ENCODE data around the gene YPEL2.
"Not testable (repeated sequence)": the region's sequence is repeated elsewhere in the genome, so short reads cannot be mapped to it uniquely, and the experiment has no call there.

Gene YPEL2

DNA sequence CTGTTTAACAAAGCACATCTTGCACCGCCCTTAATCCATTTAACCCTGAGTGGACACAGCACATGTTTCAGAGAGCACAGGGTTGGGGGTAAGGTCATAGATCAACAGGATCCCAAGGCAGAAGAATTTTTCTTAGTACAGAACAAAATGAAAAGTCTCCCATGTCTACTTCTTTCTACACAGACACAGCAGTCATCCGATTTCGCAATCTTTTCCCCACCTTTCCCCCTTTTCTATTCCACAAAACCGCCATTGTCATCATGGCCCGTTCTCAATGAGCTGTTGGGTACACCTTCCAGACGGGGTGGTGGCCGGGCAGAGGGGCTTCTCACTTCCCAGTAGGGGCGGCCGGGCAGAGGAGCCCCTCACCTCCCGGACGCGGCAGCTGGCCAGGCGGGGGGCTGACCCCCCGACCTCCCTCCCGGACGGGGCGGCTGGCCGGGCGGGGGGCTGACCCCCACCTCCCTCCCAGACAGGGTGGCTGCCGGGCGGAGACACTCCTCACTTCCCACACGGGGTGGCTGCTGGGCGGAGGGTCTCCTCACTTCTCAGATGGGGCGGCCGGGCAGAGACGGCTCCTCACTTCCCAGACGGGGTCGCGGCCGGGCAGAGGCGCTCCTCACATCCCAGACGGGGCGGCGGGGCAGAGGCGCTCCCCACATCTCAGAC, 62.4 kb downstream of the YPEL2 start:
- H3K27ac ChIP-seq, H3K4me1 ChIP-seq, H3K27me3 ChIP-seq, H4K20me1 ChIP-seq, H3K4me2 ChIP-seq, H3K9ac ChIP-seq, H3K4me3 ChIP-seq: not testable (repeated sequence)
- TF ChIP-seq Cebpa-rat (IDR thresholded peaks at IDR 0.05): peak in 3 of 11 experiments; percentile 18 to 46 (median 25); a peak in 3 of 22 replicates
- Histone ChIP-seq H3K9me3 (replicated peaks in 1 of 11) (peaks cover 0 to 27% (median 18%) of the 10 kb centered on the region in 11 experiments; a peak in 16 of 22 replicates), H3K36me3 (peaks cover 21 to 92% (median 73%) of the 10 kb centered on the region in 11 experiments; a peak in 21 of 22 replicates)

DNA sequence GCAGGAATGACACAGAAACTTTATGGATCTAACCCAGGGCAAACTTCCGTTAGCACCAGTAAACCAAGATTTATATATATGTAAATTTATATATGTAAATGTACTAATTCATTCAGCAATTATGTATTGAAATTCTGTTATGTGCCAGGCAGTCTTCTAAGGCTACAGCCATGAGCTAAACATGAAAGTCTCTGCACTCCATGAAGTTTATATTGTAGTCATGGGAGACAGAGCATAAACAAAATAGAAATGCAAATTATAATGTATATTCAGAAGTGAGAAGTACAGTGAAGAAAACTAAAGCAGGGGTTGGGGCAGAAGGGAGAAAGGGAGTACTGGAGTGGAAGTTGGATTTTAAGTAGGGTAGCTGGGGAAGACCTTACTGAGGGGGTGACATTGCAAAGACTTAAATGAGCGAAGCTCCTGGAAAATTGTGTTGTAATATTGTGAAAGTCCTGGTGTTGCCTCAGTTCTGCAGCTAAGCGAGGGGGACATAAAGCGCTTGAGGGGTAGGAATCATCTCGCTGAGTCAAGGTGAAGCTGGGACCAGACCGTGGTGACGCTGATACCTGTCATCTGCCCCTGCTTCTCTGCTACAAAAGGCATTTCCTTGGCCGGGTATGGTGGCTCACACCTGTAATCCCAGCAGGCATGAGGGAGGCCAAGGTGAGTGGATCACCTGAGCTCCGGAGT, 64.8 kb downstream of the YPEL2 start:
- Histone ChIP-seq H3K9me3 (replicated peaks in 1 of 11) (peaks cover 0 to 27% (median 18%) of the 10 kb centered on the region in 11 experiments; a peak in 16 of 22 replicates), H3K36me3 (peaks cover 17 to 91% (median 58%) of the 10 kb centered on the region in 11 experiments; a peak in 21 of 22 replicates), H3K27ac (no peak overlapping the region), H3K4me3 (no peak overlapping the region), H3K4me1 (peaks cover 0 to 7% (median 0%) of the 10 kb centered on the region in 10 experiments; a peak in 2 of 20 replicates), H3K4me2 (no peak overlapping the region), H3K27me3 (no peaks in the 10 kb centered on the region), H4K20me1 (peaks cover 0 to 5% (median 0%) of the 10 kb centered on the region in 11 experiments; a peak in 1 of 22 replicates), H3K9ac (no peak overlapping the region)
- TF ChIP-seq Cebpa-rat (IDR thresholded peaks at IDR 0.05): no peak

DNA sequence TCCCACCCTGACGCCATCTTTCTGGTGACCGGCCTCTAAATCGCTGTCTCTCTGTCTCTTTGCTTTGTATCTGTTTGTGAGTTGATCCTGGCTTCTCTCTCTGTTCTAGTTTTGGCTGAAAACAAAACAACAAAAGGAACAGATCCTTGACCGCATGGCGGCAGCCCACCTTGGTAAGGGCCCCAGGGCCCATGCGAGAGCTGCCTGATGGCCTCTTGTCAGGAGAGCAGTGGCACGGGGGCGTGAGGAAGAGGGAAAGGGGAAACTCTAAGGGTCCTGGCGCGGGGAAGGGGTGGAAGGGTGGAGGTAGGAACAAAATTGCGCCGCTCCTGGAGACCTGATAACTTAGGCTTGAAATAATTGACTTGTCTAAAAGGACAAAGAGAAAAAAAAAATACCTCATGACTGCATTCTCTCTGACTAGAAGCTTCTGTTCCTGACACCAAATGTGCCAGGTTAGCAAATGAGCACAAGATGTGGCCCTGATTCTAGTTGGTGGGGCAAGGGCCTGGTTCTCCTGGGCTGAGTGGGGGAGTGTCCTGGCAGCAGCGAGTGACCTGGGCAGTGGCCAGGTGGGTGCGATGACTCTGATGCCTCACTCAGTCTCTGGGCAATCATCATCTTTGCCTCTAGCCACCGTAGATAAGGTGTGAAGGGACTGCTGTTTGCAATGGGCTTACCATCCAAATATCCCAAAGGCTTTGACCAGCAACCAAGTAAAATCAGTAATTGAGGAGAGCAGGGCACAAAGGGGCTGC, 66.0 kb downstream of the YPEL2 start:
- Histone ChIP-seq H3K9ac (no peak overlapping the region), H3K27me3 (no peaks in the 10 kb centered on the region), H3K4me3 (no peak overlapping the region), H3K4me1 (no peaks in the 10 kb centered on the region), H3K36me3 (peaks cover 16 to 91% (median 53%) of the 10 kb centered on the region in 11 experiments; a peak in 21 of 22 replicates), H3K9me3 (replicated peaks in 1 of 11) (peaks cover 0 to 26% (median 18%) of the 10 kb centered on the region in 11 experiments; a peak in 16 of 22 replicates), H4K20me1 (peaks cover 0 to 5% (median 0%) of the 10 kb centered on the region in 11 experiments; a peak in 1 of 22 replicates), H3K27ac (no peak overlapping the region), H3K4me2 (no peak overlapping the region)
- TF ChIP-seq Cebpa-rat (IDR thresholded peaks at IDR 0.05): no peak

DNA sequence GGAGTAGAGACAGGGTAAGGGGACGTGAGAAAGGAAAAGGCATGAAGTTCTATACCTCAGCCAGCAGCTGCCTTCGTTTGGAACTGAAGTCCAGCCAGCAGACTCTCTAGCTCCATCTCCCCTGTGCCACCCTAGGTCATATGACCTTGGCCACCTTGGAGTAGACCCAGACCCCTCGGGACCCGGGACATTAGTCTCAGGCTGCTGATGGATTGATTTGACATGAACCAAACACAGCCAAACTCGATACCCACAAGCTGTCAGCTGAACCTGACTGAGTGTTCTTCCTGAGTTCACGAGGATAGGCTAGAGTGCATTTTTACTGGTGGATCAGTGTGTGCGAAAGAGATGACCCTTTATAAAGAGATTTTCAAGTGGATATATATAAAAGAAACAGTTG, 68.5 kb downstream of the YPEL2 start:
- Histone ChIP-seq H3K4me1 (peaks cover 0 to 18% (median 0%) of the 10 kb centered on the region in 10 experiments; a peak in 2 of 20 replicates), H3K4me2 (no peak overlapping the region), H3K9ac (no peak overlapping the region), H3K9me3 (replicated peaks in 1 of 11) (peaks cover 0 to 9% (median 6%) of the 10 kb centered on the region in 11 experiments; a peak in 11 of 22 replicates), H4K20me1 (peaks cover 0 to 5% (median 0%) of the 10 kb centered on the region in 11 experiments; a peak in 1 of 22 replicates), H3K4me3 (no peak overlapping the region), H3K27me3 (no peaks in the 10 kb centered on the region), H3K27ac (no peak overlapping the region), H3K36me3 (peaks cover 14 to 99% (median 43%) of the 10 kb centered on the region in 11 experiments; a peak in 20 of 22 replicates)
- TF ChIP-seq Cebpa-rat (IDR thresholded peaks at IDR 0.05): no peak

DNA sequence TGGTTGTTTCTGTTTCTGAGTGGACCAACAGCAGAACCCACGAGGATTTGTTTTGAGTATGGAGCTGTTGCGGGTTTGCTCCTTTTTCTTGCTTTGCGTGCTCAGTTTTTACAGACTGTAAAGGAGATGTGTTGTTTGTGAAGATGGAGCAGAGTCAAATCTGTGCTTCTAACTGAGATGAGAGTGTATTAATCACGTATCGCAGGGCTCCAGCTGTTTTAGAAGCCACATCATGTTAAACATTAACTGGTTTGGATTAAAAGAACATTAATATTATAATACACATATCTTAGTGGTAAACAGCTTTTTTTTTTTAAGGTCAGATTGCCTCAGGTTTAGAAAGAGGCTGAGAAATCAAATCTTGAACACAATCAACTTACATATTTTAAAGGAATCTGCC, 69.4 kb downstream of the YPEL2 start:
- H3K4me2 ChIP-seq: no peak overlapping the region
- no peak for TF ChIP-seq Cebpa-rat (IDR thresholded peaks at IDR 0.05)

DNA sequence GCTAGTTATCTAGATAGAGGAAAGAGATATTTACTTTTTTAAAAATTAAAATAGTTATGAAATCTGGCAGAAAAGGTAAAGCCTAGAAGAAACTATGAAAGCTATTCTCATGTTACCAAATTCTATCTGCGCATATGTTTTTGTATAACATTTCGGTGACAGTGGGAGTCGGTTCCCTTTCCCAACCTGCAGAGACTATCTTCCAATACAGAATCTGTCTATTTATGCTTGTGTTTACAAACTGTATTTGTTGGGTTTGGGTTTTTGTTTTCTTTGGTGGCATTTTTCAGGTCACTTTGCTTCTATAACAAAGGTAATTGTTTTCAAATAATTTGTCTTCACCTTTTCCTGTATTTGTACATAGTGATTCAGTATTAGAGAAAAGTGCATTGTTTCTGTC, 69.8 kb downstream of the YPEL2 start:
- Histone ChIP-seq H3K9me3 (replicated peaks in 1 of 11) (no peaks in the 10 kb centered on the region; a peak in 1 of 22 replicates), H3K9ac (no peak overlapping the region), H4K20me1 (peaks cover 0 to 5% (median 0%) of the 10 kb centered on the region in 11 experiments; a peak in 1 of 22 replicates), H3K4me2 (no peak overlapping the region), H3K4me3 (no peak overlapping the region), H3K27ac (no peak overlapping the region), H3K36me3 (peaks cover 4 to 94% (median 34%) of the 10 kb centered on the region in 11 experiments; a peak in 19 of 22 replicates), H3K4me1 (peaks cover 4 to 18% (median 9%) of the 10 kb centered on the region in 10 experiments), H3K27me3 (no peaks in the 10 kb centered on the region)
- TF ChIP-seq Cebpa-rat (IDR thresholded peaks at IDR 0.05): no peak

More for the DNA sequence above, 69.4 kb downstream of the YPEL2 start:
- H3K9ac ChIP-seq: no peak overlapping the region
- H3K36me3 ChIP-seq: peaks cover 5 to 94% (median 36%) of the 10 kb centered on the region in 11 experiments; a peak in 19 of 22 replicates
- H3K4me1 ChIP-seq: peaks cover under 1 to 18% (median 4%) of the 10 kb centered on the region in 10 experiments; a peak in 16 of 20 replicates
- no peak overlapping the region for H3K4me3 ChIP-seq
- no peaks in the 10 kb centered on the region; a peak in 1 of 22 replicates for H3K9me3 ChIP-seq (replicated peaks in 1 of 11)
- H3K27me3 ChIP-seq: no peaks in the 10 kb centered on the region
- H3K27ac ChIP-seq: no peak overlapping the region
- peaks cover 0 to 5% (median 0%) of the 10 kb centered on the region in 11 experiments; a peak in 1 of 22 replicates for H4K20me1 ChIP-seq

DNA sequence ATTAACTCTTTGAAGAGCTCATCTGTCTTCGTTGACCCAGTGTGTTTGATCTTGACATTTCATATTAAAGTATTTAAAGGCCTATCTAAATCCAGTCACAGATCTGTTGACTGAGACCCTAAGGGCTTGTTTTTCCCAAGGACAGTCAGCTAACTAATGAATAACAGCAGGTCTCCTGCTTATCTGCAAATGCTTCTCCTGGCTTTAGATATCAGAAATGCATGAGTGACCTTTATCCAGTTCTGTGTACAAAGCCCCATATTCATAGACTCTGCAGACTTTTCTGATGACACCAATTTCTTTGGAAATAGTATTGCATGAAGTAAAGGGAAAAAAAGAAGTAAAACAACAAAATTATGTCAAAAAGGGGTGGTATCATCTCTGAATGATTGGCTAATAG, 70.3 kb downstream of the YPEL2 start:
- no peak overlapping the region for H3K9ac ChIP-seq
- H3K36me3 ChIP-seq: peaks cover 4 to 93% (median 31%) of the 10 kb centered on the region in 11 experiments; a peak in 19 of 22 replicates
- H3K4me2 ChIP-seq: no peak overlapping the region
- H4K20me1 ChIP-seq: peaks cover 0 to 5% (median 0%) of the 10 kb centered on the region in 11 experiments; a peak in 1 of 22 replicates
- H3K27me3 ChIP-seq: no peaks in the 10 kb centered on the region
- H3K4me1 ChIP-seq: peaks cover 9 to 18% (median 13%) of the 10 kb centered on the region in 10 experiments
- no peak overlapping the region for H3K4me3 ChIP-seq
- no peaks in the 10 kb centered on the region for H3K9me3 ChIP-seq (replicated peaks in 1 of 11)
- H3K27ac ChIP-seq: no peak overlapping the region
- TF ChIP-seq Cebpa-rat (IDR thresholded peaks at IDR 0.05): no peak

DNA sequence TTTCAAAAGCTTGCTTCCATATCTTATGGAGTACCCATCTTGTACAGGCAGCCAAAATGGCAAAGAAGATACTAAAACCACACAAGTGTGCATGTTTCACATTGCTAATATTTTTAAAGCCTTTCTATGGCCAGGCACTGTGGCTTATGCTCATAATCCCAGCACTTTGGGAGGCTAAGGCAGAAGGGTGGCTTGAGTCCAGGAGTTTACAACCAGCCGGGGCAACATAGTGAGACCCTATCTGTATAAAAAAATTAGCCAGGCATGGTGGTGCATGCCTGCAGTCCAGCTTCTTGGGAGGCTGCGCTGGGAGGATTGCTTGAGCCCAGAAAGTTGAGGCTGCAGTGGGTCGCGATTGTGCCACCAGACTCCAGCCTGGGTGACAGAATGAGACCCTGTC, 71.3 kb downstream of the YPEL2 start:
- H3K4me2 ChIP-seq: no peak overlapping the region
- no peak for TF ChIP-seq Cebpa-rat (IDR thresholded peaks at IDR 0.05)
- no peak overlapping the region for H3K4me3 ChIP-seq
- no peak overlapping the region for H3K9ac ChIP-seq
- no peak overlapping the region for H3K27ac ChIP-seq
- H3K4me1 ChIP-seq: peaks cover 14 to 19% (median 18%) of the 10 kb centered on the region in 10 experiments
- no peaks in the 10 kb centered on the region for H3K9me3 ChIP-seq (replicated peaks in 1 of 11)
- peaks cover 0 to 5% (median 0%) of the 10 kb centered on the region in 11 experiments; a peak in 1 of 22 replicates for H4K20me1 ChIP-seq
- no peaks in the 10 kb centered on the region for H3K27me3 ChIP-seq
- peaks cover 0 to 82% (median 21%) of the 10 kb centered on the region in 11 experiments; a peak in 16 of 22 replicates for H3K36me3 ChIP-seq
